Measurements from ENCODE around the gene POLR3H.
"Not testable (repeated sequence)": the region's sequence is repeated elsewhere in the genome, so short reads cannot be mapped to it uniquely, and the experiment has no call there.

Gene POLR3H

GRCh38 chr22:41575533-41575932 lies 31.3 kb upstream of the POLR3H start:
- TF ChIP-seq CTCF (IDR thresholded peaks at IDR 0.05; ENCODE audit: low read depth, low read length, missing control alignments) = no peak
- no peak overlapping the region for H3K4me3 ChIP-seq (ENCODE audit: low read depth, low read length)
- no peak for DNase-seq (ENCODE audit: low read depth)
- in situ Hi-C loops (cut with HindIII; ENCODE audit: low sequenced_read_pairs) = no loop called here

DNA sequence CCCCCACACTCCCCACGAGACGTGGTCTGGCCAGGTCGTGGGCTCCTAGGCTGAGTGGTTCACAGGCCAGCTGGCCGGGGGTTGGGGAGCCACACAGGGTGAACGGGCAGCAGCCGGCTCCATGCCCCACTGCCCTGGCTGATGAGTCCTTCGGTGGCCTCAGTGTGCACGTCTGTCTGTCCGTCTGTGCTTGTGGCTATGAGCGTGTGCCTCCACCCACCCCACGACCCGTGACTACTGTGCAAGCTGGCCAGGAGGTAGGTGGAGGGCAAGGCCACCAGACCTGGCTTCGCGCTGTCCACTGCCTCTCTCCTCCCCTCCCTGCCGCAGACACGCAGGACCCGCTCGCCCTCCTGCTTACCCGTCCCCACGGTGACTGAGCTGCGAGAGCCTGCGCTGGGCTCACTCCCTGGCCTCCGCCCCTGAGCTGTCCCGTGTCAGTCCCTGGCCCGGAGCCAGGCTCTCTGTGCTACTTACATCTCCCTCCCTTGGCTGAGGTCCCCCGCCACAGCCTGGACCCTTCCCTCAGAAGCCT lies 30.6 kb upstream of the POLR3H start:
- H3K4me3 ChIP-seq (ENCODE audit: low read depth, low read length) = no peak overlapping the region

GRCh38 chr22:41573677-41574076 lies 29.4 kb upstream of the POLR3H start:
- no peak overlapping the region for H3K4me3 ChIP-seq (ENCODE audit: low read depth, low read length)
- no peak for TF ChIP-seq CTCF (IDR thresholded peaks at IDR 0.05; ENCODE audit: low read depth, low read length, missing control alignments)
- in situ Hi-C loops (cut with HindIII; ENCODE audit: low sequenced_read_pairs) = no loop called here
- no peak for DNase-seq (ENCODE audit: low read depth)

More for the DNA sequence above, 30.6 kb upstream of the POLR3H start:
- TF ChIP-seq CTCF (IDR thresholded peaks at IDR 0.05; ENCODE audit: low read depth, low read length, missing control alignments) = no peak
- in situ Hi-C loops (cut with HindIII; ENCODE audit: low sequenced_read_pairs) = no loop called here
- no peak for DNase-seq (ENCODE audit: low read depth)

- in situ Hi-C loops (cut with HindIII; ENCODE audit: low sequenced_read_pairs); H3K4me3 ChIP-seq (ENCODE audit: low read depth, low read length); DNase-seq (ENCODE audit: low read depth): not testable (repeated sequence)
These were observed 28.0 kb upstream of the POLR3H start for GRCh38 chr22:41572305-41572704.

DNA sequence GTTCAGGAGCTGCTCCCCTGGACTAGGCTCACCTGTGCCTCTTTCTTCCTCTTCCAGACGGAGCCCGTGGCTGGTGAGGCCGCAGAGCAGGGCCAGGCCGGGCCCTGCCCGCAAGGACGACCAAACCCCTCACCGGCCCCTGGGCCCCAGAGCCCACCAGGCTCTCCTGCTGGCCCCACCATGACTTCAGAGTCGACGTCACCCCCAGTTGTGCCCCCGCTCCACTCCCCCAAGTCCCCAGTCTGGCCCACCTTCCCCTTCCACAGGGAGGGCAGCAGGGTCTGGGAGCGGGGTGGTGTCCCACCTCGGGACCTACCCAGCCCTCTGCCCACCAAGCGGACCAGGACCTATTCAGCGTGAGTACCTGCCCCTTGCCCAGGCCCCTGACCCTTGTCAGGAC lies 27.5 kb upstream of the POLR3H start:
- TF ChIP-seq CTCF (IDR thresholded peaks at IDR 0.05; ENCODE audit: low read depth, low read length, missing control alignments) = no peak
- no peak for DNase-seq (ENCODE audit: low read depth)
- in situ Hi-C loops (cut with HindIII; ENCODE audit: low sequenced_read_pairs) = no loop called here
- no peak overlapping the region for H3K4me3 ChIP-seq (ENCODE audit: low read depth, low read length)

DNA sequence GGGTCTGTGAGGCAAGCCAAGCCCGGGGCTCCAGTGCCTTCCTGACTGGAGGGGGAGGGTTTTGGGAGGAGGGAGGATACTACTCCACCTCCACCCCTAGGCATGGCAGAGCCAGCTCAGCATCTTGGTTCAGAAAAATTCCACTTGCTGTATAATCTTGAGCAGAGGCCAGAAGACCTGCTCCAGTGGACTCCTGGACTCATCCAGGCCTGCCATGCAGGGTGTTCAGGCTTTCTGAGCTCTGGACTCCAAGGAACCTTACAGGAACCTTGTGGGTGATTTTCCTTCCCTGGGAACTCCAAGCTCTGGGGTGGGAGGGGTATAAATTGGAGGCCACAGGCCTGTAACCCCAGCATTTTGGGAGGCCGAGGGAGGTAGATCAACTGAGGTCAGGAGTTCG lies 26.0 kb upstream of the POLR3H start:
- no peak overlapping the region for H3K4me3 ChIP-seq (ENCODE audit: low read depth, low read length)
- DNase-seq (ENCODE audit: low read depth) = no peak
- in situ Hi-C loops (cut with HindIII; ENCODE audit: low sequenced_read_pairs) = no loop called here
- no peak for TF ChIP-seq CTCF (IDR thresholded peaks at IDR 0.05; ENCODE audit: low read depth, low read length, missing control alignments)

DNA sequence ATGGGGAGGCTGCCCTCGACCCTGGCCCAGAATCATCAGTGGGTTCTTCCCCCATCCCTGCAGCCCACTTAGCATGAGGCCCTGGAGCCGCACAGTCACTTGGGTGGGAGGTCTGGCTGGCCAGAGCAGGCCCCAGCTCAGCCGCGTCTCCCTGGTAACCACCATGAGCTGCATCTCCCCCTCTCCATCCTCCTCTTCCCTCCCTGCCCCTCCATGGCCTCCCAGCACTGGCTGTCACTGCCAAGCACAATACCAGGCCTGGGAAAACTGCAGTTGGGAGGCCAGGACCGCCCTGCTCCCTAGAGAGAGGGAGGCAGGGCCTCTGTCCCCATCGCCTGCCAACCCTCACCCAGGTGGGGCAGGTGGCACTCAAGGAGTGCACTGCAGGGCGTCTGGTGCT lies 24.5 kb upstream of the POLR3H start:
- in situ Hi-C loops (cut with HindIII; ENCODE audit: low sequenced_read_pairs) = no loop called here
- DNase-seq (ENCODE audit: low read depth) = no peak
- no peak overlapping the region for H3K4me3 ChIP-seq (ENCODE audit: low read depth, low read length)
- TF ChIP-seq CTCF (IDR thresholded peaks at IDR 0.05; ENCODE audit: low read depth, low read length, missing control alignments) = no peak
